SK-N-SH (cell line): ENCODE measurements around the gene EDDM13.

Source experiments
- CTCF ChIP-seq: fragments of 200-600 bp; sonication (generic); IDR thresholded peaks from 2 replicates; pipeline ENCODE4 v1.6.1; 2017; ENCODE audit warnings: antibody characterized with exemption, mild to moderate bottlenecking, moderate library complexity
- POLR2AphosphoS5 ChIP-seq: IDR thresholded peaks from 2 replicates; pipeline ENCODE4 v1.6.1; 2012; ENCODE audit warnings: low read depth, low read length

DNA sequence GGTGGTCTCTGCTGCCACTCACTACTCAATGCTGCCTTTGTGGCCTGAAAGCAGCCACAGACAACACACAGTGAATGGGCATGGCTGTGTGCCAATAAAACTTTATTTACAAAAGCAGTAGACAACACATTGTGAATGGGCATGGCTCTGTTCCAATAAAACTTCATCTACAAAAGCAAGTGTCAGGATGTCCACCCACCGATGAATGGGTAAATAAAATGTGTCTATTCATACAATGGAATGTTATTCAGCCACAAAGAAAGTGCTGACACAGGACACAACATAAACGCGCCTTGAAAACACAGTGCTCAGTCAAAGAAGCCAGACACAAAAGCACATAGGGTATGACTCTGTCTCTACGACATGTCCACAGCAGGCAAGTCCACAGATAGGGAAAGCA is 22.0 kb downstream of the EDDM13 start:
- no peak for TF ChIP-seq CTCF
- TF ChIP-seq POLR2AphosphoS5 = no peak
